Activated naive CD8-positive, alpha-beta T cell treated with anti-CD3 and anti-CD28 coated beads, Interleukin-2, amount 10 ng/mL, durations not matched to agents 7 days and 5 days (primary cell): ENCODE data around the gene CCM2. TPM values are rescaled to one million over a fixed set of nuclear protein-coding genes. Genes with fewer than 3 reads are reported as not detected.

Experiments used
- ATAC-seq: fragments of 150-1000 bp; cut with Tn5 transposase; one replicate; pipeline ENCODE4 v1.10.0; 2021; ENCODE audit warnings: low read depth, moderate library complexity
- POLR2A ChIA-PET: fragments of 350-600 bp; sonication (Branson Sonifier 250); formaldehyde crosslinking; loops from one replicate; lab custom pipeline; 2021; ENCODE audit warnings: antibody characterized with exemption; lab: Charles Lee
- DNase-seq: peaks from one replicate; pipeline ENCODE4 v3.0.0; 2021
- H3K27ac Mint-ChIP-seq: one replicate; pipeline ENCODE4 v1.8.0; 2022; ENCODE audit warnings: mild to moderate bottlenecking, mixed read lengths
- H3K27me3 Mint-ChIP-seq: one replicate; pipeline ENCODE4 v1.8.0; 2022; ENCODE audit warnings: mild to moderate bottlenecking, moderate library complexity, mixed read lengths
- H3K36me3 Mint-ChIP-seq: one replicate; pipeline ENCODE4 v1.8.0; 2021; ENCODE audit warnings: mild to moderate bottlenecking, mixed read lengths
- H3K4me1 Mint-ChIP-seq: one replicate; pipeline ENCODE4 v1.8.0; 2021; ENCODE audit warnings: mixed read lengths
- H3K4me3 Mint-ChIP-seq: one replicate; pipeline ENCODE4 v1.8.0; 2022; ENCODE audit warnings: mild to moderate bottlenecking, moderate library complexity, mixed read lengths
- H3K9me3 Mint-ChIP-seq: one replicate; pipeline ENCODE4 v1.8.0; 2021; ENCODE audit warnings: mixed read lengths
- total RNA-seq, 2 experiments: library from RNA; stranded (reverse); gene quantifications; one replicate each; pipeline ENCODE4 v1.2.3, GENCODE V29; 2021

The CCM2 gene
- total RNA-seq, 2 experiments from 2014 or later, result 126 to 132 TPM

GRCh38 chr7:45036796-45037195 is 36.8 kb downstream of the CCM2 start:
- peaks cover 49% of the 10 kb centered on the region for H3K4me1 Mint-ChIP-seq
- peak overlapping the region; percentile 81 for H3K27ac Mint-ChIP-seq
- no peaks in the 10 kb centered on the region for H3K27me3 Mint-ChIP-seq
- no peak for DNase-seq
- H3K4me3 Mint-ChIP-seq, result peak overlapping the region; percentile 66
- ATAC-seq, result peak; percentile 51
- POLR2A ChIA-PET, result interaction anchor here (0.7 to 2.8 kb wide), 7 partner anchors 9 to 185 kb away, joined by 3 to 23 read pairs (median 5); partner anchors contain the start of gene TBRG4
- H3K9me3 Mint-ChIP-seq, result no peaks in the 10 kb centered on the region
- H3K36me3 Mint-ChIP-seq, result peaks cover 50% of the 10 kb centered on the region

DNA sequence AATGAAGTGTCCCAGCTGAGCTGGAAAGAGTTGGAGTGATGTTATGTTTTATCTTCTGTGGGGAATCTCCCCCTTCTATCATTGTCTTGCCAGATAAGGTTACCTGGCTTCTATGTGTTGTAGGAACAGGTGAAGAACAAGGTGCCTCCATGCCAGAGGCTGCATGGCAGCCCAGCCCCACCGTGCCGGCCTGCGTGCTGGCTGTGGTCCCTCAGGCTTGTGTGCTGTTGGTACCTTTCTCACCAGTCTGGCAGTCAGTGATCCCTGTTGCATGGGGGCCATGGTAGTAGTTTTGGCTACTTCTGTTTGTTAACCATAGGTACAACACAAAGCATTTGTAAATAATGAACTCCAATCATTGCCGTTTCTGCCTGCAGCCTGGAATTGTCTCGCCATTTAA is 37.9 kb downstream of the CCM2 start:
- Mint-ChIP-seq H3K36me3 (peaks cover 47% of the 10 kb centered on the region), H3K4me3 (peak overlapping the region; percentile 24), H3K9me3 (no peaks in the 10 kb centered on the region), H3K27ac (peak overlapping the region; percentile 34), H3K4me1 (peaks cover 38% of the 10 kb centered on the region), H3K27me3 (no peaks in the 10 kb centered on the region)
- no peak for DNase-seq
- POLR2A ChIA-PET, result interaction anchor here (1.0 to 2.8 kb wide), 2 partner anchors 10 to 74 kb away, joined by 3 to 23 read pairs; partner anchors contain the start of gene TBRG4
- no peak for ATAC-seq

GRCh38 chr7:45039106-45039505 is 39.1 kb downstream of the CCM2 start:
- H3K4me3 Mint-ChIP-seq, result no peak overlapping the region
- H3K27me3 Mint-ChIP-seq, result no peaks in the 10 kb centered on the region
- ATAC-seq (no peak), DNase-seq (no peak)
- peaks cover 49% of the 10 kb centered on the region for H3K36me3 Mint-ChIP-seq
- peaks cover 29% of the 10 kb centered on the region for H3K4me1 Mint-ChIP-seq
- no peaks in the 10 kb centered on the region for H3K9me3 Mint-ChIP-seq
- POLR2A ChIA-PET, result interaction anchor here (1.0 kb wide), 1 partner anchor 12 kb away, joined by 4 read pairs; no protein-coding TSS in a partner anchor
- no peak overlapping the region for H3K27ac Mint-ChIP-seq

DNA sequence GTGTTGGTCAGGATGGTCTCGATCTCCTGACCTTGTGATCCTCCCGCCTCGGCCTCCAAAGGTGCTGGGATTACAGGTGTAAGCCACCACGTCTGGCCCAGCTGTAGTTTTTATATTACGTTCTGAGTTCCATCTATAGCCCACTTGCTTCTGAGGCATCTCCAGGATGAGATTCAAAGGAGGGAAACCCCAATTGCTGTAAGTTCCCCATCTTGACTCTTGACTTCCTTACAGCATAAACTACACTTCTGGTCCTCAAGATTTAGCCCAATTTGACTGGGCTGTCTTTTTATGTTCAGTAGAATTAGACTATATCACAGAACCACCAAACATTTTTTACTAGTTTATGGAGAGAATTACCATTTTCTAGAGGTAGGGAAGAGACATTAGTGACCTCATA is 44.3 kb downstream of the CCM2 start:
- POLR2A ChIA-PET, result no interaction called here
- H3K4me1 Mint-ChIP-seq, result peaks cover 12% of the 10 kb centered on the region
- no peaks in the 10 kb centered on the region for H3K27me3 Mint-ChIP-seq
- DNase-seq (no peak), ATAC-seq (no peak)
- peaks cover 52% of the 10 kb centered on the region for H3K36me3 Mint-ChIP-seq
- H3K27ac Mint-ChIP-seq, result no peak overlapping the region
- H3K4me3 Mint-ChIP-seq, result no peak overlapping the region
- H3K9me3 Mint-ChIP-seq, result no peaks in the 10 kb centered on the region

- ATAC-seq, result no peak
- no peaks in the 10 kb centered on the region for H3K9me3 Mint-ChIP-seq
- POLR2A ChIA-PET, result interaction anchor here (0.5 to 0.8 kb wide), 2 partner anchors 15 to 75 kb away, joined by 3 to 4 read pairs; no protein-coding TSS in a partner anchor
Observed at GRCh38 chr7:45048748-45049147, 48.7 kb downstream of the CCM2 start.

DNA sequence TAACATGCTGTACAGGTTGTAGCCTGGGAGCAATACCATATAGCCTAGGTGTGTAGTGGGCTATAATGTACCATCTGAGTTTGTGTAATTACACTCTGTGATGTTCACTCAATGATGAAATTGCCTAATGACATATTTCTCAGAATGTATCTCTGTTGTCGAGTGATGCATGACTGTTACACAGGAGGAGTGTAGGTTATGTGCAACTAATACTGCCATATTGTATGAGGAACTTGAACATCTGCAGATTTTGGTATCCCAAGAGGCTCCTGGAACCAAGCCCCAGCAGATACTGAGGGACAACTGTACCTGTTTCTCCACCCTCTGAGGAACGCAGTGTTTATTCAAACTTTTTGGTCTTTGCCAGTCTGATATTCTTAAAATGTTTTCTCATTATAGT is 50.2 kb downstream of the CCM2 start:
- H3K36me3 Mint-ChIP-seq, result peaks cover 46% of the 10 kb centered on the region
- H3K4me1 Mint-ChIP-seq, result peaks cover 16% of the 10 kb centered on the region
- ATAC-seq, result no peak
- H3K4me3 Mint-ChIP-seq, result no peak overlapping the region
- no peaks in the 10 kb centered on the region for H3K9me3 Mint-ChIP-seq
- POLR2A ChIA-PET, result no interaction called here
- no peak for DNase-seq
- H3K27me3 Mint-ChIP-seq, result no peaks in the 10 kb centered on the region
- no peak overlapping the region for H3K27ac Mint-ChIP-seq

More at GRCh38 chr7:45048748-45049147, 48.7 kb downstream of the CCM2 start:
- no peak overlapping the region for H3K27ac Mint-ChIP-seq
- no peaks in the 10 kb centered on the region for H3K27me3 Mint-ChIP-seq
- H3K4me3 Mint-ChIP-seq, result no peak overlapping the region
- no peak for DNase-seq
- peaks cover 17% of the 10 kb centered on the region for H3K4me1 Mint-ChIP-seq
- peaks cover 43% of the 10 kb centered on the region for H3K36me3 Mint-ChIP-seq

- Mint-ChIP-seq H3K4me3 (no peak overlapping the region), H3K4me1 (peaks cover 13% of the 10 kb centered on the region), H3K27me3 (no peaks in the 10 kb centered on the region), H3K9me3 (no peaks in the 10 kb centered on the region), H3K36me3 (peaks cover 48% of the 10 kb centered on the region), H3K27ac (no peak overlapping the region)
- POLR2A ChIA-PET, result no interaction called here
- ATAC-seq (no peak), DNase-seq (no peak)
Observed at GRCh38 chr7:45052011-45052410, 52.0 kb downstream of the CCM2 start.

DNA sequence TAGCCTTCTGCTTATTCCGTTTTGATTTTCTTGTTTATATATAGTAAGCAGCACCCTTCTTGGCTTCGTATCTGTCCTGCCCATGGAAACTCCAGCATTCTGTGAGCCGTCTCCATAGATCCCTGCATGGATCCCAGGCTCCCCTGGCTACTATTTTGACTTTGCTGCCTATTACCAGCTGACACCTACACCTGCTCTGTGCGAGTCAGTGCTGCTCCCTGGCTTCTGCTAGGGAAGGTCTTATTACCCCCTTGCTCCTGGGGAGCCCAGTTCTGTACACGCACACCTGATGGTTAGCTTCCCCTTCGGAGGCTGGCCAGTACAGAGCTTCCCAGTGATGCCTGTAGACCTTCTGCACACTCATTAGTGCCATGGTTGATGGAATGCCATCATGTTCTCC is 53.4 kb downstream of the CCM2 start:
- no peak for ATAC-seq
- no peak overlapping the region for H3K4me3 Mint-ChIP-seq
- H3K27me3 Mint-ChIP-seq, result no peaks in the 10 kb centered on the region
- DNase-seq, result no peak
- no peak overlapping the region for H3K27ac Mint-ChIP-seq
- H3K4me1 Mint-ChIP-seq, result peaks cover 17% of the 10 kb centered on the region
- no peaks in the 10 kb centered on the region for H3K9me3 Mint-ChIP-seq
- POLR2A ChIA-PET, result interaction anchor here (0.6 kb wide), 1 partner anchor 19 kb away, joined by 6 read pairs; no protein-coding TSS in a partner anchor
- H3K36me3 Mint-ChIP-seq, result peaks cover 49% of the 10 kb centered on the region

GRCh38 chr7:45053941-45054340 is 53.9 kb downstream of the CCM2 start:
- no peak for ATAC-seq
- peaks cover 18% of the 10 kb centered on the region for H3K4me1 Mint-ChIP-seq

GRCh38 chr7:45054442-45054841 is 54.4 kb downstream of the CCM2 start:
- POLR2A ChIA-PET, result no interaction called here
- ATAC-seq (no peak), DNase-seq (no peak)
- no peak overlapping the region for H3K27ac Mint-ChIP-seq
- no peaks in the 10 kb centered on the region for H3K9me3 Mint-ChIP-seq
- H3K27me3 Mint-ChIP-seq, result no peaks in the 10 kb centered on the region
- peaks cover 50% of the 10 kb centered on the region for H3K36me3 Mint-ChIP-seq
- peaks cover 18% of the 10 kb centered on the region for H3K4me1 Mint-ChIP-seq
- H3K4me3 Mint-ChIP-seq, result no peak overlapping the region

More at GRCh38 chr7:45053941-45054340, 53.9 kb downstream of the CCM2 start:
- POLR2A ChIA-PET, result no interaction called here
- Mint-ChIP-seq H3K4me3 (no peak overlapping the region), H3K36me3 (peaks cover 50% of the 10 kb centered on the region), H3K9me3 (no peaks in the 10 kb centered on the region), H3K27ac (no peak overlapping the region), H3K27me3 (no peaks in the 10 kb centered on the region)
- DNase-seq, result no peak

DNA sequence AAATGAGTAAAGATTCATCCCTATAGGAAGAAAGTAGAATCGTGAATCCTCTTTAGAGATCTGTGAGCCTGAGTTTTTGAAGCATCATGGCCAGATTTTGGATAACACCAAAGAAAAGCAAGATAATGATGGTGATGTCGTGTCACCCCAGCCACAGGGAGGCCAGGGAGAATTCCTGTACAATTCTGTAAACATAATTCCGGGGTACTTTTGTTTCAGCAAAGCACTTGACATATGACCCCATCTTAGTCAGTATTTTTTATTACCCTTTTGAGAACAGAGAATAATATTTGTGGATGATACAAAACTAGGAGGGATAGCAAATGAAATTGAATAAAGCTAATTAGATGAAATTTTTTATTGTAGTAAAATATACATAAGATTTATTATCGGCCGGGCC is 55.0 kb downstream of the CCM2 start:
- peaks cover 18% of the 10 kb centered on the region for H3K4me1 Mint-ChIP-seq
- no peaks in the 10 kb centered on the region for H3K27me3 Mint-ChIP-seq
- ATAC-seq (no peak), DNase-seq (no peak)
- peaks cover 50% of the 10 kb centered on the region for H3K36me3 Mint-ChIP-seq
- H3K9me3 Mint-ChIP-seq, result no peaks in the 10 kb centered on the region
- no peak overlapping the region for H3K27ac Mint-ChIP-seq
- H3K4me3 Mint-ChIP-seq, result no peak overlapping the region
- POLR2A ChIA-PET, result no interaction called here

DNA sequence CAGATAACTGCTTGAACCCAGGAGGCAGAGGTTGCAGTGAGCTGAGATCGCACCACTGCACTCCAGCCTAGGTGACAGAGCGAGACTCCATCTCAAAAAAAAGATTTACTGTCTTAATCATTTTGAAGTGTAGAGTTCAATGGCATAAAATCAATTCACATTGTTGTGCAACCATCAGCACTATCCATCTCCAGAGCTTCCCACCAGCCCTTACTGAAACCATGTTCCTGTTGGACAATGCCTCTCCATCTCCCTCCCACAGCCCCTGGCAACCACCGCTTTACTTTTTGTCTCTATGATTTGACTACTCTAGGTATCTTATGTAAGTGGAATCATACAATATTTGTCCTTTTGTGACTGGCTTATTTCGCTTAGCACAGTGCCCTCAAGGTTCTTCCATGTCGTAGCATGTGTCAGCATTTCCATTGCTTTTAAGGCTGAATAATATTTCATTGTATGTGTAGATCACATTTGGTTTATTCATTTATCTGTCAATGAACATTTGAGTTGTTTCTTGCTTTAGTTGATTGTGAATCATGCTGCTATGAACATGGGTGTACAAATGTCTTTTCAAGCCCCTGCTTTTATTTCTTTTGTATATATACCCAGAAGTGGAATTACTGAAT is 55.7 kb downstream of the CCM2 start:
- Mint-ChIP-seq H3K36me3 (peaks cover 51% of the 10 kb centered on the region), H3K4me1 (peaks cover 23% of the 10 kb centered on the region), H3K27ac (no peak overlapping the region), H3K4me3 (no peak overlapping the region), H3K27me3 (no peaks in the 10 kb centered on the region), H3K9me3 (no peaks in the 10 kb centered on the region)
- no peak for DNase-seq
- ATAC-seq, result no peak
- POLR2A ChIA-PET, result no interaction called here

GRCh38 chr7:45057878-45058277 is 57.9 kb downstream of the CCM2 start:
- Mint-ChIP-seq H3K27me3 (no peaks in the 10 kb centered on the region), H3K4me3 (no peak overlapping the region), H3K36me3 (peaks cover 57% of the 10 kb centered on the region), H3K4me1 (peaks cover 34% of the 10 kb centered on the region), H3K27ac (no peak overlapping the region), H3K9me3 (no peaks in the 10 kb centered on the region)
- DNase-seq (no peak), ATAC-seq (no peak)
- POLR2A ChIA-PET, result no interaction called here

GRCh38 chr7:45060295-45060694 is 60.3 kb downstream of the CCM2 start:
- H3K27ac Mint-ChIP-seq, result no peak overlapping the region
- H3K4me3 Mint-ChIP-seq, result no peak overlapping the region
- no peaks in the 10 kb centered on the region for H3K27me3 Mint-ChIP-seq
- ATAC-seq, result no peak
- no peak for DNase-seq
- POLR2A ChIA-PET, result no interaction called here
- peaks cover 33% of the 10 kb centered on the region for H3K4me1 Mint-ChIP-seq
- H3K9me3 Mint-ChIP-seq, result no peaks in the 10 kb centered on the region
- H3K36me3 Mint-ChIP-seq, result peaks cover 45% of the 10 kb centered on the region
